ENCODE data around the gene PRMT3.
"Not testable (repeated sequence)": the region's sequence is repeated elsewhere in the genome, so short reads cannot be mapped to it uniquely, and the experiment has no call there.

The PRMT3 gene

DNA sequence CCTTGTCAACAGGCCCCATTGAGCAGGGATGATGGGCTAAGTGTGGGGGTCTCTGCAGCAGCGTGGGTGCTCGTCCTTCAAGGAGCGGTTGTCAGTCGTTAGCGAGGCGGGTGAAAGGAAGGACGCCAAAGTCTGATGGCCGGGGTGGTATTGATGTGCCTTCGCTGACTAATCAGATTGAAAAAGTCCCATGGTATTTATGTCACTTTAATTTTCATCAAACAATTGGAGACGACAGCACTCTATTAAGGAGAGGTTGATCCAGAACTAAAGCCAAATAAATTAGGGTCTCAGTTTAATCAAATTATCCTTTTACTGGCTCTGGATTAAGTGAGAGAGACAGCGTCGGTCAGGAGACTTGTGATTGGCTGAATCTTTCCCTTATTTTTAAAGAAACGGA, 14.4 kb upstream of the PRMT3 start:
- DNase-seq (ENCODE audit: extremely low spot score), result no peak
- ChIA-PET CTCF (interaction anchor here (1.2 to 1.5 kb wide), 6 partner anchors 8 to 245 kb away, joined by 3 to 6 read pairs (median 4); partner anchors contain the start of gene HTATIP2), POLR2A (no interaction called here)
- TF ChIP-seq CTCF (IDR thresholded peaks at IDR 0.05; ENCODE audit: control extremely low read depth, extremely low read depth, low read depth, missing control alignments), result no peak

DNA sequence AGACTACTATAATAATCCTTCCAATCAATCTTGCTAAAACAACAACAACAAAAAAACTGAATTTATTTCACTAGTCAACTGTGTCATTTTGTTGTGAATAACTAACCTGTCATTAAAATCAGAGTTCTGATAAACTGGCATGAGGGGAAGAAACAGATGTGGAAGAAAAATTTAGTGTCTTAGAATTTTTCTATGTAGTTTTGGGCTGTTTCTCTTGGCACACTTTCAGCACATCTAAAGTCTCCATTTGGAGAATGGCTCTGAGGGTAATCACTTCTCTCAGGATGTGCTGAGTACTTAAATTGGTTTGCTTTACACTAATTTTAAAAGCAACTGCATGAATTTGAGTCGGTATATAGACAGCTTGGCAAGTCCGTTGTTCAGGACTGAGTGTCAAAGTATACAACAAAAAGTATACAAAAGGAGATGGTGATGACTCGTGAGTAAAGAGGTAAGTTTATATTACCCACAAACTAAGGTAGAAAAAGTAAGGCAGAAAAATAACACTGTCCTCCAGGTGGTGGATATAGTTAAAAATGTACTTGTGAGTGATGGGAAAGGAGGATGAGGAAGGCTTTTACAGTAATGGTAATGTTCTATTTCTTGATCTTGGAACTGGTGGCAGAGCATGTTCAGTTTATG, 13.8 kb upstream of the PRMT3 start:
- no peak for DNase-seq (ENCODE audit: extremely low spot score)
- POLR2A ChIA-PET, result no interaction called here
- CTCF ChIA-PET, result interaction anchor here (0.9 to 1.0 kb wide), 2 partner anchors 9 to 20 kb away, joined by 4 to 5 read pairs; no protein-coding TSS in a partner anchor
- no peak for TF ChIP-seq CTCF (IDR thresholded peaks at IDR 0.05; ENCODE audit: control extremely low read depth, extremely low read depth, low read depth, missing control alignments)

- ChIA-PET POLR2A (no interaction called here), CTCF (interaction anchor here (0.8 to 1.0 kb wide), 2 partner anchors 10 to 12 kb away, joined by 3 to 5 read pairs; no protein-coding TSS in a partner anchor)
- no peak for DNase-seq (ENCODE audit: extremely low spot score)
- TF ChIP-seq CTCF (IDR thresholded peaks at IDR 0.05; ENCODE audit: control extremely low read depth, extremely low read depth, low read depth, missing control alignments), result no peak
Measured at GRCh38 chr11:20374741-20375300, 12.7 kb upstream of the PRMT3 start.

DNA sequence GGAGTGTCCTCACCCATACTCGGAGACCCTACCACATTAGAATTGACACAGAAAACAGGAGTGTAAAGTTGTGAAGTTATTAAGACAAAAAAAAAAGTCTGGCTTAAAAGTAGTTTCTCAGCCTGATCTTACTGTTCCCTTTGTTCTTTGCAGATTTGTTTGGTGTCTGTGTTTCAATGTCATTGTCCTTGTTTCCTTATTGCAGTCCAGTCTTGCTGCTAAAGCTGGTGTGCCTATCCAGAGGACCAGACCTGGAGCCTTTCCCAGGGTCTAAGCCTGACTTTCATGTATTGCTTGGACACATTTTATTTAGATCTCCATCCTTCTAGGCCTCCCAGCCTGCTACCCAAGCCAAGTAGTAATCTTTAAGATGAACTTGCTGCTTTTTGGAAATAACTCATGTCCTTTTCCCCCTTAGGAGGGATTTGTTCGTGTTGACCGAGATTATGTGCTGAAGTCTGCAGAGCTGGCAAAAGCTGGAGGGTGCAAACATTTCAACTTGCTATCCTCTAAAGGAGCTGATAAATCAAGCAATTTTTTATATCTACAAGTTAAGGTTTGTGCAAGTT, 11.3 kb upstream of the PRMT3 start:
- ChIA-PET POLR2A (no interaction called here), CTCF (interaction anchor here (1.0 kb wide), 1 partner anchor 11 kb away, joined by 5 read pairs; the partner anchor contains the start of gene PRMT3)
- no peak for TF ChIP-seq CTCF (IDR thresholded peaks at IDR 0.05; ENCODE audit: control extremely low read depth, extremely low read depth, low read depth, missing control alignments)
- DNase-seq (ENCODE audit: extremely low spot score), result no peak

DNA sequence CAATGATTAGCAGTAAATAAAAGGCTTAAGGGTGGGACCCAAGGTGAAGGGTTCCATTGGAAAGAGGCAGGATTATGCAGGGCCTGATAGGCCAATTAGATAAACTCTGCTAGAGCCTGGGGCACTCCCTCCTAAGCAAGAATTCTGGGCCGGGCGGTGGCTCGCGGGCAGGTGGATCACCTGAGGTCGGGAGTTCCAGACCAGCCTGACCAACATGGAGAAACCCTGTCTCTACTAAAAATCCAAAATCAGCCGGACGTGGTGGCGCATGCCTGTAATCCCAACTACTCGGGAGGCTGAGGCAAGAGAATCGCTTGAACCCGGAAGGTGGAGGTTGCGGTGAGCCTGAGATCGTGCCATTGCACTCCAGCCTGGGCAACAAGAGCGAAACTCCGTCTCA, 1.5 kb upstream of the PRMT3 start:
- DNase-seq (ENCODE audit: extremely low spot score); POLR2A ChIA-PET: not testable (repeated sequence)
- CTCF ChIA-PET, result interaction anchor here (1.1 to 1.7 kb wide), 5 partner anchors 9 to 227 kb away, joined by 3 to 6 read pairs (median 5); no protein-coding TSS in a partner anchor

DNA sequence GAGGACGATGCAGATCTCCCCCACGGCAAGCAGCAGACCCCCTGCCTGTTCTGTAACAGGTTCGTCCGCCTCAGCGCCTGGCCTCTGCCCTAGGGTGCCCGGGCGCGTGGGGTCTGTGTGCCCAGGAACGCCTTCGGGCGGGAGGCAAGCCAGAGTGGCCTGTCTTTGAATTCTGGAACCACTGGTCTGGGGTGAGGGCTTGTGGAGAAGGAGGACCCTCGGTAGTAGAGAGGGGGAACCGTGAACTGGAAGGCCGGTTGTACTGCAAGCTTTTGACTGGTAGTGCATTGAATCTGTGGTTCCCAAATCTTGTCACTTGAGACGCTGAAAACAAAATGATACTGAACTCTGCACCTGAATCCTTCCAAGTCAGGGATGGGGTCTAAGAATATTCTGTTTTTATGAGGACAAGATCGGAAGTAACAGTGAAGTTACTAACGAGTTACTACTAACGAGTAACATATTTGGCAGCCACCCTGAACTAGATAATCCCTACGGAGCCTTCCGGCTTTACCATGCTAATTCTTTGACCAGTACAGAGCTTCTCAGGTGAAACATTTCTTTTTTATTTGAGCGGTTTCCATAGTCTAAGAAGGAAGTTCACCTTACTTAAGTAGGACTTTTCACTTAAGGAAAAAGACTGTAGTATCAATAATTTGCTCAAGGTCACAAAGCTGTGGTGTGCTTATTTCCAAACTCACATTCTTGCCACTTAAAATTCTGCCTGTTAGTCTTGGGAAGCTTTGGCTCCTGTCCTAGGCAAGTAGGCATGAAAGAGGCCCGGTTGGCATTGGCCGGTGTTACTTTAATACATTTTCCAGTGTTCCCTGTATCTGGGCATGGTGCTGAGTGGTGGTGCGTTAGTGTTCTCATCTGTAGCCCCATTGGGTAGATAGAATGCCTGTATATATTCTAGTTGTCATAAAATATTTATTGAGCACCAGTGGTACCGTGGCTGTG, 860 bp downstream of the PRMT3 start:
- no peak for TF ChIP-seq CTCF (IDR thresholded peaks at IDR 0.05; ENCODE audit: control extremely low read depth, extremely low read depth, low read depth, missing control alignments)
- ChIA-PET POLR2A (no interaction called here), CTCF (interaction anchor here (1.6 to 2.4 kb wide), 3 partner anchors 9 to 221 kb away, joined by 7 to 14 read pairs (median 10); no protein-coding TSS in a partner anchor)
- DNase-seq (ENCODE audit: extremely low spot score), result peak; percentile 23

All from GM10248 (cell line).